Measurements from ENCODE around the gene TGDS. TPM values are rescaled to one million over a fixed set of nuclear protein-coding genes. Genes with fewer than 3 reads are reported as not detected.
A peak's percentile ranks its signal among the peaks of the same experiment; 100 is the strongest.

TGDS gene
- total and polyA plus RNA-seq, 2 donors from 2014 or later, result 10.8 to 12.2 TPM

DNA sequence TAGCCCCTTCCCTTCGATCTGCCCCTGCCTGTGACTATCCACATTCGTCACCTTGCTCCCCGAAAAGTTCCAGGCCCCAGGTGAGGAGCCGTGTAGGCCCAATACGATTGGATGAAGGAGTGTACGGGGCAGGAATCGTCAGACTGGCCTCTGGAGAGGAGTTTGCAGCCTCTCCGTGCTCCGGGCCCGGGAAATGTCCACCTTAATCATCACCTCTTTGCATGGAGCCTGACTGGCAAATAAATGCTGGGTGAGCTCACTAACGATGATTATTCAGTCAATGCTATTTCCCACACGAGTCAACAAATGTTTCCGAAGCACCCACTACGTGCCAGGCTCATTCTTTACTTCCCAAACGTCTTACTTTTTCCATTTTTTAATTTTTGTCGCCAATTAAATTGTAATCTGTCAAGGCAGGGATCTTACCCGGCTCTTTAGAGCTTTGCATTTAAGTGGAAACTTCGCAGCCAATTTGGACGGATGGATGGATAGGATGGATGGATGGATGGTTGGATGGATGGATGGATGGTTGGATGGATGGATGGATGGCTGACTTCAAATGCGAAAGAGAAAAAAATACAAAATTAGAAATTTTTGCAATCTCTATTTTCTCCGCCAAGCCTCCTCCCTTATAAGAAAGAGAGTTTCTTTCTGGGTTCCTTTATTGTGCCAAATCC, 45.8 kb downstream of the TGDS start:
- H3K4me1 ChIP-seq (ENCODE audit: control insufficient read depth in 2 of 3, insufficient read depth in 2 of 3, low read depth in 1 of 3, low read length in 3 of 3), result peaks cover 0 to 5% (median 3%) of the 10 kb centered on the region in 3 donors
- no peaks in the 10 kb centered on the region for H3K36me3 ChIP-seq (ENCODE audit: control insufficient read depth in 2 of 3, insufficient read depth in 3 of 3, low read length in 3 of 3)
- peak overlapping the region; percentile 67 to 94 (median 88) for H3K4me3 ChIP-seq (ENCODE audit: low read length in 3 of 3)
- no peaks in the 10 kb centered on the region for H3K9me3 ChIP-seq (ENCODE audit: control insufficient read depth in 2 of 3, insufficient read depth in 1 of 3, low read length in 3 of 3)
- H3K27ac ChIP-seq (ENCODE audit: low read depth in 2 of 2, low read length in 2 of 2), result peak overlapping the region; percentile 90 to 93
- no peak for FAIRE-seq
- intact Hi-C loops (cut with DNase I), result no loop called here
- no peaks in the 10 kb centered on the region for H3K27me3 ChIP-seq (ENCODE audit: control insufficient read depth, insufficient read depth, low read length)
- TF ChIP-seq, protein P1, sequence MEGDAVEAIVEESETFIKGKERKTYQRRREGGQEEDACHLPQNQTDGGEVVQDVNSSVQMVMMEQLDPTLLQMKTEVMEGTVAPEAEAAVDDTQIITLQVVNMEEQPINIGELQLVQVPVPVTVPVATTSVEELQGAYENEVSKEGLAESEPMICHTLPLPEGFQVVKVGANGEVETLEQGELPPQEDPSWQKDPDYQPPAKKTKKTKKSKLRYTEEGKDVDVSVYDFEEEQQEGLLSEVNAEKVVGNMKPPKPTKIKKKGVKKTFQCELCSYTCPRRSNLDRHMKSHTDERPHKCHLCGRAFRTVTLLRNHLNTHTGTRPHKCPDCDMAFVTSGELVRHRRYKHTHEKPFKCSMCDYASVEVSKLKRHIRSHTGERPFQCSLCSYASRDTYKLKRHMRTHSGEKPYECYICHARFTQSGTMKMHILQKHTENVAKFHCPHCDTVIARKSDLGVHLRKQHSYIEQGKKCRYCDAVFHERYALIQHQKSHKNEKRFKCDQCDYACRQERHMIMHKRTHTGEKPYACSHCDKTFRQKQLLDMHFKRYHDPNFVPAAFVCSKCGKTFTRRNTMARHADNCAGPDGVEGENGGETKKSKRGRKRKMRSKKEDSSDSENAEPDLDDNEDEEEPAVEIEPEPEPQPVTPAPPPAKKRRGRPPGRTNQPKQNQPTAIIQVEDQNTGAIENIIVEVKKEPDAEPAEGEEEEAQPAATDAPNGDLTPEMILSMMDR (IDR thresholded peaks at IDR 0.05; ENCODE audit: borderline replicate concordance, extremely low read depth, insufficient read depth), result no peak
- no peak for DNase-seq
- H3K9ac ChIP-seq (ENCODE audit: low read length in 3 of 3), result peak overlapping the region; percentile 74 to 94 (median 91)

DNA sequence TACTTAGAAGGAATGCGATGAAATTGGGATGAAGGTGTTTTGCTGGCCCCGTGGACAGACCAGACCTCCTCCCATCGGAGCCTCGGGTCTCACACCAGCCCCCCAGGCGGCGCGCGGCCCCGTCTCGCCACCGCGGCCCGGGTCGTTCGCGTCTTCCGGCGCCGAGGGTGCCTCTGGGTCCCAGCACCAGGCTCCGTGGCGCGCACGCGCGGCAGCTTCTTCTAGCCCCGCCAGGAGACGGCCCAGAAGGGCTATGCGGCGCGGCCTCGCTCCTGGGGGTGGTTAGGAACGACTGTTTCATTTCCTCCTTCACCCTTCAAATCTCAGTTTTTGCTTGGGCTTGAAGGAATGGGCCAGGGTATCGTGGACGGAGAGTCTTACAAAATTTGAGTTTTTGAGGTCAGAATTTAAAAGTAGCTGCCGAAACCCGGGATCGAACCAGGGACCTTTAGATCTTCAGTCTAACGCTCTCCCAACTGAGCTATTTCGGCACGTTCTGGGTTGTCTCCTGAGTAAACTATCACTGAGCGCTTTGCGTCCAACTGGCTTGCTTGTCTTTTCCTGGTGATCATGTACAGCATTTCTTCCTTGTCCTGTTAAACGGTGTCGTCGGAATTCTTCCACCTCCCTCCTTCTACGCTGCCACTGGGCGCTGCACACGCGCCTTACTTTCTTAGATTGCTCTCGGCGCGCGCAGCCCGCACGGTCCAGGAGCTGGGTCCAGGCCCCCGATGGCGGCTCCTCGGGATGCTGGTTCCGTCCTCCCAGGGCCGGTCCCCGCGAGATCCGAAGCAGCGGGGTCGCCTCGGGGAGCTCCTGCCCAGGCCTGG, 46.5 kb downstream of the TGDS start:
- no peaks in the 10 kb centered on the region for H3K9me3 ChIP-seq (ENCODE audit: control insufficient read depth in 2 of 3, insufficient read depth in 1 of 3, low read length in 3 of 3)
- peak overlapping the region; percentile 90 to 93 for H3K27ac ChIP-seq (ENCODE audit: low read depth in 2 of 2, low read length in 2 of 2)
- H3K4me1 ChIP-seq (ENCODE audit: control insufficient read depth in 2 of 3, insufficient read depth in 2 of 3, low read depth in 1 of 3, low read length in 3 of 3), result peaks cover 0 to 5% (median 3%) of the 10 kb centered on the region in 3 donors
- TF ChIP-seq, protein P1 (IDR thresholded peaks at IDR 0.05; ENCODE audit: borderline replicate concordance, extremely low read depth, insufficient read depth), result no peak
- no peaks in the 10 kb centered on the region for H3K27me3 ChIP-seq (ENCODE audit: control insufficient read depth, insufficient read depth, low read length)
- intact Hi-C loops (cut with DNase I), result no loop called here
- peak overlapping the region; percentile 74 to 94 (median 91) for H3K9ac ChIP-seq (ENCODE audit: low read length in 3 of 3)
- FAIRE-seq (peak; percentile 84), DNase-seq (peak; percentile 95 to 97 (median 97))
- H3K36me3 ChIP-seq (ENCODE audit: control insufficient read depth in 2 of 3, insufficient read depth in 3 of 3, low read length in 3 of 3), result no peaks in the 10 kb centered on the region
- H3K4me3 ChIP-seq (ENCODE audit: low read length in 3 of 3), result peak overlapping the region; percentile 67 to 94 (median 88)

DNA sequence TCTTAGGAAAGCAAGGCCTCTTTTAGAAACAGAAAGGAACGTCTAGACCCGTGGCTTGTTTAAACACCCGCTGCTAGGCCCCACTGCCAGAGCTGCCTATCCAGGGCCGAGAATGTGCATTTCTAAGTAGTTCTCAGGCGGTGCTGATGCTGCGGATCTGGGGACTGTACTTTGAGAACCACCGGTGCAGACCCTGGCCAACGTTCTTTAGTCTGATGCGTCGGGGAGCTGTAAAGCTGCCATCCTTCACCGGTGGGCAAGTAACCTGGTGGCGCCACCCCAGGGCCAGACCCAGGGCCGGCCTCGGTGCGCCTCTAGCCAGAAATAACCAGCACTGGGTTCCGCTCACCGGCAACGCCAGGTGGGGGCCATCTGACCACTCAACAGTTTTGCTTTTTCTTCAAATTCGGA, 47.1 kb downstream of the TGDS start:
- peak overlapping the region; percentile 17 to 94 (median 91) for H3K9ac ChIP-seq (ENCODE audit: low read length in 3 of 3)
- intact Hi-C loops (cut with DNase I), result no loop called here
- peaks cover 0 to 5% (median 3%) of the 10 kb centered on the region in 3 donors for H3K4me1 ChIP-seq (ENCODE audit: control insufficient read depth in 2 of 3, insufficient read depth in 2 of 3, low read depth in 1 of 3, low read length in 3 of 3)
- peak overlapping the region; percentile 67 to 94 (median 88) for H3K4me3 ChIP-seq (ENCODE audit: low read length in 3 of 3)
- H3K36me3 ChIP-seq (ENCODE audit: control insufficient read depth in 2 of 3, insufficient read depth in 3 of 3, low read length in 3 of 3), result no peaks in the 10 kb centered on the region
- H3K27ac ChIP-seq (ENCODE audit: low read depth in 2 of 2, low read length in 2 of 2), result peak overlapping the region; percentile 90 to 93
- no peaks in the 10 kb centered on the region for H3K27me3 ChIP-seq (ENCODE audit: control insufficient read depth, insufficient read depth, low read length)
- TF ChIP-seq, protein P1 (IDR thresholded peaks at IDR 0.05; ENCODE audit: borderline replicate concordance, extremely low read depth, insufficient read depth), result peak; percentile 8
- H3K9me3 ChIP-seq (ENCODE audit: control insufficient read depth in 2 of 3, insufficient read depth in 1 of 3, low read length in 3 of 3), result no peaks in the 10 kb centered on the region
- peak in 4 of 5 donors; percentile 78 to 86 (median 82) for DNase-seq
- no peak for FAIRE-seq
